Left lung (tissue), 10 donors: ENCODE results near the gene LRRTM3. TPM values are rescaled to one million over a fixed set of nuclear protein-coding genes. Genes with fewer than 3 reads are reported as not detected.

ENCODE experiments used
- ATAC-seq: fragments of 200-7000 bp; cut with Tn5 transposase; one replicate; pipeline ENCODE4 v1.9.1; 2020; ENCODE audit warnings: moderate library complexity
- DNase-seq, 4 donors: peaks; one replicate each; pipeline ENCODE4 v3.0.0-alpha.2; 2013 to 2020
- H3K27ac ChIP-seq, 2 donors: fragments of 200-600 bp; sonication (generic) in 1 of 2; one replicate each; pipeline versions ENCODE4 v1.5.0 to v1.8.0; 2020 to 2021
- H3K27me3 ChIP-seq, 2 donors: fragments of 200-600 bp; sonication (generic) in 1 of 2; one replicate each; pipeline versions ENCODE4 v1.5.0 to v1.8.0; 2020 to 2021
- H3K36me3 ChIP-seq, 2 donors: fragments of 200-600 bp; sonication (generic) in 1 of 2; one replicate each; pipeline versions ENCODE4 v1.5.0 to v1.8.0; 2020 to 2021
- H3K4me1 ChIP-seq, 2 donors: fragments of 200-600 bp; one replicate each; pipeline ENCODE4 v1.8.0; 2021
- H3K4me3 ChIP-seq, 2 donors: fragments of 200-600 bp; sonication (generic) in 1 of 2; one replicate each; pipeline versions ENCODE4 v1.5.0 to v1.8.0; 2020 to 2021; ENCODE audit warnings: mild to moderate bottlenecking in 1 of 2
- H3K9me3 ChIP-seq, 2 donors: fragments of 200-600 bp; sonication (generic) in 1 of 2; one replicate each; pipeline versions ENCODE4 v1.5.0 to v1.8.0; 2020 to 2021
- intact Hi-C, 2 donors: fragments of 100-400 bp; cut with DNase I; formaldehyde crosslinking; loops; one replicate each; pipeline versions ENCODE4 v1.11.2 to v1.14.2; 2022
- polyA plus RNA-seq, 6 donors: library from polyadenylated mRNA; unstranded; fragments of 120-200 nt; gene quantifications; one replicate each; pipeline ENCODE4 v1.2.1, GENCODE V29; 2013; ENCODE audit not compliant: insufficient read length in 6 of 6
- total RNA-seq, 2 donors: library from RNA; stranded (reverse); fragmentation: NEBNext Ultra II Directional; extraction: Animal tissue kit (Norgen Biotek cat#: 25700); gene quantifications; one replicate each; pipeline ENCODE4 v1.2.1, GENCODE V29; 2021
- TF ChIP-seq, protein P1 (sequence below), 2 donors: fragments of 200-600 bp; sonication (generic) in 1 of 2; IDR thresholded peaks; one replicate each; pipeline versions ENCODE4 v1.5.0 to v1.8.0; 2021; ENCODE audit warnings: antibody characterized with exemption in 2 of 2
- donor health status: DM: no; HTN: yes; CAD: no.
- donor health status: DM: no; HTN: no; CAD: no.

The LRRTM3 gene
- total and polyA plus RNA-seq, 8 donors: 1.7 to 5.1 (median 3.8) TPM; not detected in 2

- H3K36me3 ChIP-seq: no peaks in the 10 kb centered on the region
- TF ChIP-seq, protein P1, sequence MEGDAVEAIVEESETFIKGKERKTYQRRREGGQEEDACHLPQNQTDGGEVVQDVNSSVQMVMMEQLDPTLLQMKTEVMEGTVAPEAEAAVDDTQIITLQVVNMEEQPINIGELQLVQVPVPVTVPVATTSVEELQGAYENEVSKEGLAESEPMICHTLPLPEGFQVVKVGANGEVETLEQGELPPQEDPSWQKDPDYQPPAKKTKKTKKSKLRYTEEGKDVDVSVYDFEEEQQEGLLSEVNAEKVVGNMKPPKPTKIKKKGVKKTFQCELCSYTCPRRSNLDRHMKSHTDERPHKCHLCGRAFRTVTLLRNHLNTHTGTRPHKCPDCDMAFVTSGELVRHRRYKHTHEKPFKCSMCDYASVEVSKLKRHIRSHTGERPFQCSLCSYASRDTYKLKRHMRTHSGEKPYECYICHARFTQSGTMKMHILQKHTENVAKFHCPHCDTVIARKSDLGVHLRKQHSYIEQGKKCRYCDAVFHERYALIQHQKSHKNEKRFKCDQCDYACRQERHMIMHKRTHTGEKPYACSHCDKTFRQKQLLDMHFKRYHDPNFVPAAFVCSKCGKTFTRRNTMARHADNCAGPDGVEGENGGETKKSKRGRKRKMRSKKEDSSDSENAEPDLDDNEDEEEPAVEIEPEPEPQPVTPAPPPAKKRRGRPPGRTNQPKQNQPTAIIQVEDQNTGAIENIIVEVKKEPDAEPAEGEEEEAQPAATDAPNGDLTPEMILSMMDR (IDR thresholded peaks at IDR 0.05): no peak
- no peak for DNase-seq
- no peak overlapping the region for H3K27ac ChIP-seq
- ATAC-seq: no peak
- H3K9me3 ChIP-seq: no peaks in the 10 kb centered on the region
- H3K4me3 ChIP-seq: no peak overlapping the region
- no peaks in the 10 kb centered on the region for H3K4me1 ChIP-seq
- H3K27me3 ChIP-seq: no peaks in the 10 kb centered on the region
- intact Hi-C loops: no loop called here
These were observed 150.3 kb downstream of the LRRTM3 start for GRCh38 chr10:67076144-67076543.

GRCh38 chr10:67077376-67077775, 151.5 kb downstream of the LRRTM3 start:
- Histone ChIP-seq H3K4me1 (no peaks in the 10 kb centered on the region), H3K4me3 (no peak overlapping the region), H3K9me3 (no peaks in the 10 kb centered on the region), H3K27ac (no peak overlapping the region), H3K27me3 (no peaks in the 10 kb centered on the region), H3K36me3 (no peaks in the 10 kb centered on the region)
- no peak for DNase-seq
- no peak for ATAC-seq
- intact Hi-C loops: no loop called here
- TF ChIP-seq, protein P1 (IDR thresholded peaks at IDR 0.05): no peak

GRCh38 chr10:67079126-67079525, 153.3 kb downstream of the LRRTM3 start:
- no peaks in the 10 kb centered on the region for H3K36me3 ChIP-seq
- DNase-seq (no peak), ATAC-seq (no peak)
- TF ChIP-seq, protein P1 (IDR thresholded peaks at IDR 0.05): no peak
- no peak overlapping the region for H3K27ac ChIP-seq
- no peaks in the 10 kb centered on the region for H3K27me3 ChIP-seq
- H3K4me3 ChIP-seq: no peak overlapping the region
- intact Hi-C loops: no loop called here
- no peaks in the 10 kb centered on the region for H3K9me3 ChIP-seq
- H3K4me1 ChIP-seq: no peaks in the 10 kb centered on the region

- ATAC-seq (no peak), DNase-seq (no peak)
- no peak overlapping the region for H3K4me3 ChIP-seq
- H3K9me3 ChIP-seq: no peaks in the 10 kb centered on the region
- TF ChIP-seq, protein P1 (IDR thresholded peaks at IDR 0.05): no peak
- H3K4me1 ChIP-seq: no peaks in the 10 kb centered on the region
- no peak overlapping the region for H3K27ac ChIP-seq
- H3K36me3 ChIP-seq: no peaks in the 10 kb centered on the region
- intact Hi-C loops: no loop called here
- no peaks in the 10 kb centered on the region for H3K27me3 ChIP-seq
These were observed 160.7 kb downstream of the LRRTM3 start for GRCh38 chr10:67086327-67087134.

DNA sequence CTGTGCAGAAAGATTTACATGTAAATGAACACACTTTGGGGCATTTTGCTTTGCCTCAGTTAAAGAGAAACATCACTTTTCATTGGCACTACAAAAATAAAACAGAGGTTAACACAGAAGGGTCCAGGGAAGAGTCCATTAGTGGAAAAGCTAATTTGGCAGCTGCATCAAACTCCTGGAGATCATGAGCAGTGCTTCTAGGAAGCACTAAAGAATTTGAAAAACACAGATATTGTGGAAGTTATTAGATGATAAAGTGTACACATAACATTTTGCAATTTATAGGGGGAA, 161.2 kb downstream of the LRRTM3 start:
- DNase-seq (no peak), ATAC-seq (no peak)
- H3K27ac ChIP-seq: no peak overlapping the region
- H3K27me3 ChIP-seq: no peaks in the 10 kb centered on the region
- TF ChIP-seq, protein P1 (IDR thresholded peaks at IDR 0.05): no peak
- no peaks in the 10 kb centered on the region for H3K4me1 ChIP-seq
- intact Hi-C loops: no loop called here
- H3K9me3 ChIP-seq: no peaks in the 10 kb centered on the region
- H3K4me3 ChIP-seq: no peak overlapping the region
- no peaks in the 10 kb centered on the region for H3K36me3 ChIP-seq
